Measurements from ENCODE around the gene TSPEAR.
"Not testable (repeated sequence)": the region's sequence is repeated elsewhere in the genome, so short reads cannot be mapped to it uniquely, and the experiment has no call there.

TSPEAR gene

DNA sequence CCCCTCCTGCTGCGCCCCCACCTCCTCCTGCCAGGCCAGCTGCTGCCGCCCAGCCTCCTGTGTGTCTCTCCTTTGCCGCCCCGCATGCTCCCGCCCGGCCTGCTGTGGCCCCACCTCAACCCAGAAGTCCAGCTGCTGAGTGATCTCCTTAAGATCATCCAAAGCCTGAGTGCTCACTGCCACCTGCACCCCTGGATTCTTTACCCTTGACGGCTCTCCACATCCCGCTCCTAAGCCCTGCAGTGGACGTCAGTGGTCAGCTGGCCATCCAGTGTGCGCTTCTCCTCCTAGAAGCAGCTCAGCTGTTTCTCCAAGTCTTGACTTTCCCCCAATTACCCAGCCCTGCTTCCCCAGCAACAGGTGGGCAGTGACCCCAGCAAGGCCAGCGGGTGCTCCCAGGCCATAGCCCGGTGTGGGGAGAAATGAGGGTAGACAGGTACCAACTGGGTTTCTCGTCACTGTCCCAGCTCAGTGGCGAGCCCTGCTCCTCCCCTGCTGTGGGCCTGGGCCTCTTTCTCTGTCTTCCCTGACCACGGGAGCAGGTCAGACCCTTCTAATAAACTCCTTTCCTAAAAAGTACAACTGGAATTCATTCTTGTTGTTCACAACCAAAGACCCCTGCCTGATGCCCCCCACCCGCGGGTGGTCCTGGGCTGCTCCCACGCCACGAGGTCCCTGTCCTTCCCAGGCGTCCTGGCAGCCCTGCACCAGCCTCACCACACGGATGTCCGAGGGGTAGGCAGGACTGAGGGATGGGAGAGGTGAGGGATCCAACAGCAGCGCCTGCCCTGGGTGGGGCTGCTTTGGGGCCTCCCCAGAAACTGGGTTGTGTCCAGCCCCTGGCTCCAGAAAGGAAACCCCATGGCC is 109.5 kb downstream of the TSPEAR start:
- no peak for DNase-seq

DNA sequence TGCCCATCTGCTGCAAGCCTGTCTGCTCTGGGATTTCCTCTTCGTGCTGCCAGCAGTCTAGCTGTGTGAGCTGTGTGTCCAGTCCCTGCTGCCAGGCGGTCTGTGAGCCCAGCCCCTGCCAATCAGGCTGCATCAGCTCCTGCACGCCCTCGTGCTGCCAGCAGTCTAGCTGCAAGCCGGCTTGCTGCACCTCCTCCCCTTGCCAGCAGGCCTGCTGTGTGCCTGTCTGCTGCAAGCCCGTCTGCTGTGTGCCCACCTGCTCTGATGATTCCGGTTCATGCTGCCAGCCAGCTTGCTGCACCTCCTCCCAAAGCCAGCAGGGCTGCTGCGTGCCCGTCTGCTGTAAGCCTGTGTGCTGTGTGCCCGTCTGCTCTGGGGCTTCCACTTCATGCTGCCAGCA is 110.3 kb downstream of the TSPEAR start:
- DNase-seq: not testable (repeated sequence)

DNA sequence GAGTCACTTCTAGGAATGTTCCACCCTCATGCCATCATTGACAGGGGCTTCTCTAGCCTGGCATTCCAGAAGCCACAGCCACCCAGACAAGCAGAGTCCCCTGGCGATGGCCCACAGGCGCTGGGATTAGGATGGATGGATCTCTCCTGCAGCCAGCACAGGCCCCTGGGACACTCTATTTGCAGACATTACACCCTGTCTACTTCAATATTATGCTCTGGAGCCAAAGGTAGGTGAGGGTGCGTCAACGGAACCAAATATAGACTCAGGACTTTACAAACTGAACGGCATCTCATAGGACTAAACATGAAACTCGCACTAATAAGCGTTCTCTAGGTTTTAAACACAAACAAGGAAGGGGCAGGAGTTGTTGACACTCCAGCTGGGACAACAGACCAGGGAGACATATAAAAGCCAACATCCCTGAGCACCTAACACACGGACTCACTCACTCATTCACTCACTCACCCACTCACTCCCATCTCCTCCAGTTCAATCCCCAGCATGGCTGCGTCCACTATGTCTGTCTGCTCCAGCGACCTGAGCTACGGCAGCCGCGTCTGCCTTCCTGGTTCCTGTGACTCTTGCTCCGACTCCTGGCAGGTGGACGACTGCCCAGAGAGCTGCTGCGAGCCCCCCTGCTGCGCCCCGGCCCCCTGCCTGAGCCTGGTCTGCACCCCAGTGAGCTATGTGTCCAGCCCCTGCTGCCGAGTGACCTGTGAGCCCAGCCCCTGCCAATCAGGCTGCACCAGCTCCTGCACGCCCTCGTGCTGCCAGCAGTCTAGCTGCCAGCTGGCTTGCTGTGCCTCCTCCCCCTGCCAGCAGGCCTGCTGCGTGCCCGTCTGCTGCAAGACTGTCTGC is 111.0 kb downstream of the TSPEAR start, which contains the start of gene KRTAP10-7:
Gene KRTAP10-7 (plus strand): TSS at position 480 of the 861 bp plus-strand sequence. CDS start 25 bp downstream, at position 505.
- DNase-seq: not testable (repeated sequence)

DNA sequence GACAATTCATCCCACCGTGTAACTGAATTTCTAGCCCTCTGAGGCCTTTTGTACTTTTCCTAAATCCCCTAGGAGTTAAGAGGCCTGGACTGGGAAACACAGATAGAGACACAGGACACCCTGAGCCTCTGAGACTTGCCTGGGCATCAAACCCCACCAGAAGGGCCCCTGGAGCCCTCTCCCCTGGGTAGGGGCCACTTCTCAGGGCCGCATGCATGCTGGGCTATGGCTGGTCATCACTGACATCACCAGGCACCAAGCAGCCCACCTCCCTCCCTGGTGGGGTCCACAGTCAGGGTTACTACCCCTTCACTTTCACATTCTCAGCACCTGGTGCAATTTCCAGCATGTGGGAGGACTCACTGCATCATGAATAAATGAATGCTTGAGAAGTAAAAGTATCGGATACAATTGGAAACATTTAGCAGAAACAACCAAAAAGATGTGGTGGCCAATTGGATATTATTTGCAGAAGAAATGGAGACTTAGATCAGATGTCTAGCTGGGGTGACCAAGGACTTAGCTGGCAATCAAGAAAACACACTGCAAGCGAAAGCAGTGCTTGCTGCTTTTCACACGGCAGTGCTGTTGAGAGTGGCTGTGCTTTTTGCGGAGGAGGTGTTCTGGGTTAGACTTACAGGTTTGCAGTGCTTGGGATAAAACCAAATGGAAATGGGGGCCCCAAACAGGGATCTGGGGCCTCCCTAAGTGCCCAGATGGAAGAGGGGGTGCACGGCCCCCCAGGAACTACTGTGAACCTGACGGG is 111.9 kb downstream of the TSPEAR start:
- DNase-seq: no peak

DNA sequence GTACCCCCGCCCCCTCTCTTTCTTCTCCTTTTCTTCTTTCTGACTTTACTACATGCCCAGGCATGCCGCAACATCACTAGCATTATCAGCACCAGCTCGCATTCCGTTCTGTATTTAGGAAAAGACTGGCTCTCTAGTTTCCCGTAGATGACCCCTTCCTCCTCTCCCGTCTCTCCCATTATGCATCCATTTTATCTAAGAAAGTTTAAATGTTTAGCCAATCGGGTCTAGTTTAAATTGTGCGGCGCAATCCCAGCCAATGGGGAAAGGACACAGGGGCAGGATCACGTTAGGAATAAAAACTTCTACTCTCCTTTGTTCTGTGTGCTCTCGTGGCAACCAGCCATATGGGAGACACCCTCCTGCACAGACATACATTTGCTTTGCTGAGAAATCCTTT is 113.3 kb downstream of the TSPEAR start:
- no peak for DNase-seq

DNA sequence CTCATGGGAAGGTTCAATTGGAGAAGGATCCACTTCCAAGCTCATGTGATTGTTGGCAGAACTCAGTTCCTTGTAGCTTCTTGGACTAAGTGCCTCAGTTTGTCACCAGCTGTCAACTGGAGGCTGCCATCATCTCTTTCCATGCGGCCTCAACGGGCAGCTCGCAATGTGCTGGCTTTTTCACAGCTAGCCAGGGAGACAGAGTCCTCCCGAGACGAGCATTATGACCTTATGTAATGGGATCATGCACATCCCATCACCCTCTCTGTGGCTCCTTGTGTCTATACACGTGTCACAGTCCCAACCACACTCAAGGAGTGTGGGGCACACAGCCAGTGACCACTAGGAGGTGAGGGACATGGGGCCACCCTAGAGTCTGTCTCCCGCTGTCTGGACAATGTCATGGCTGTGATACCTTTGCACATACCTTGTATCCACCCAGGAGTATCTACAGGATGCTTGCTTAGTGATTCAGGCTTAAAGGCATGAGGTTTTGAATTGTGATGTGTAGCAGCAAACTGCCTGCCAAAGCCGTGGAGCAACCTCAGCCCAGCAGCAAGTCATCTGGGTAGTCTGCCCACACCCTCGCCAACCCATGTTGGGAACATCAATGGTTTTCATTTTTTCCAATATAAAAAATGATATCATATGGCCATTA is 115.2 kb downstream of the TSPEAR start:
- no peak for DNase-seq

DNA sequence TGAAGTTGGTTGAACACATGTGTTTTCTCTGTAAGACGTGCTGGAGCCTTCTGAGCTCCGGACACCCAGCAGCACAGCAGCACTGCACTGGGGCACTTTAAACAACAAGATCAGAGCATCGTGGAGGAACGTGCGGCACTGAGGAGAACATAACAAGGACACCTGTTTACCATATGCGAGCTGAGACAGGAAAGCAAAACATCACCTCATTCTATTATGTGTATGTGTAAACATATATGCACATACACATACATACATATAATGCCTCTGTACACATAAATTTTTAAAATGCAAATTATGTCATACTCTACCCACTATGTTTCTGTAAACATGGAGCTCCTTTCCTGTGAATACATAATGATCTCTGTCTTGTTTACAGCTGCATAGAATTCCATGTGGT is 115.8 kb downstream of the TSPEAR start:
- DNase-seq: no peak

DNA sequence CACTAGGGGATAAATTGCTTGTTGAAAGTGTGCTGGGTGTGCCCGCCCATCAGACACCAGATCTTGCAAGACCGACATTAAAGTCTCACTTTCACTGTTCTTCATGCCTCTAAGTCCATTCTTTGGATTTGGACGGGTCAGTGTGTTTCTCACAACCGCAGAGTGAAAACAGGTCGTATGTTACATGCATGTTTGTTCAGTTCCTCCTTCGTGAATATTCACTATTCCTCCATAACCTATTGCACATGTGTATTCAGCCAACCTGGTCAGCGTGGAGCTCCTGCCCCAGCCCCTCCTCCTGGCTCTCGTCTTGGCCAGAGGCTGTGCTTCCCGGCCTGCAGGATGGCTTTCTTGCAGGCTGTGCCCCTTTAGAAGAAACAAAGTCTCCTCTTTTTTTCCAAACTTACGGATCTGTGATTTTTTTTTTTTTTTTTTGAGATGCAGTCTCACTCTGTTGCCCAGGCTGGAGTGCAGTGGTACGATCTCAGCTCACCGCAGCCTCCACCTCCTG is 116.9 kb downstream of the TSPEAR start:
- no peak for DNase-seq

DNA sequence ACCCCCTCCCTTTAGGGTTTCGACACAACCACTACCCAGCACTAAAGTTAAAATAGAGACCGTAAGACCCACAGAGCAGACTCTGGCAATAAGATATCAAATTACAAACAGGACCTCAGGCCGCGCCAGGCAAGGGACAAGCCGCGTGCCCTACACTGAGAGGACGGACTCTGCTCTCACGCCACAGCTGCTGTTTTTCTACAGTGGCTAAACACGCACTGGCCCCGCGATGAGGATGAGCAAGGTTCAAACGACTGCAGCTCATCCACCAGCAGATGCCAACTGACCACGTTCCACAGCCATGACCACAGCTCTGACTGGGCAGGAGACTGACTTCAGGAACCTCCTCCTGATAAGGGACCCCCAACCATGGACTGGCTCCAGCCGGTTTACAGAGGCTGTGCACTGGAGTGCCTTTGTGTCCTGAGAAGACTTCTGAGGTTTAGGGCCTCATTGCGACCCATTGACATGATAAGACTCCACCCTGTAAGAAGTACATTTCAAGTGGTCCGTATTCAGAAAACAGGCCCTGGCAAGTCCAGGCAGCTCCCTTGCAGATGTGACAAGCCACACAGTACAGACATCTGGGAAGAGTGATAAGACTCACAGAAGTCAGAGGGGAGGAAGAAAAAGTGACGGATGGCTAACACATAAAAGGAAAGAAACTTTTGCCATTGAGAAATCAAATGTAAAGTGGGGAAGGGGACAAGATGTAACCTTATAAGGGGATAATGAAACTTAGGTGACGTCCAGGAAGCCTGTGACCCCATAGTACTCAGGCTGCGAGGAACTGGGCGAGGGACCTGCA is 117.6 kb downstream of the TSPEAR start:
- no peak for DNase-seq

DNA sequence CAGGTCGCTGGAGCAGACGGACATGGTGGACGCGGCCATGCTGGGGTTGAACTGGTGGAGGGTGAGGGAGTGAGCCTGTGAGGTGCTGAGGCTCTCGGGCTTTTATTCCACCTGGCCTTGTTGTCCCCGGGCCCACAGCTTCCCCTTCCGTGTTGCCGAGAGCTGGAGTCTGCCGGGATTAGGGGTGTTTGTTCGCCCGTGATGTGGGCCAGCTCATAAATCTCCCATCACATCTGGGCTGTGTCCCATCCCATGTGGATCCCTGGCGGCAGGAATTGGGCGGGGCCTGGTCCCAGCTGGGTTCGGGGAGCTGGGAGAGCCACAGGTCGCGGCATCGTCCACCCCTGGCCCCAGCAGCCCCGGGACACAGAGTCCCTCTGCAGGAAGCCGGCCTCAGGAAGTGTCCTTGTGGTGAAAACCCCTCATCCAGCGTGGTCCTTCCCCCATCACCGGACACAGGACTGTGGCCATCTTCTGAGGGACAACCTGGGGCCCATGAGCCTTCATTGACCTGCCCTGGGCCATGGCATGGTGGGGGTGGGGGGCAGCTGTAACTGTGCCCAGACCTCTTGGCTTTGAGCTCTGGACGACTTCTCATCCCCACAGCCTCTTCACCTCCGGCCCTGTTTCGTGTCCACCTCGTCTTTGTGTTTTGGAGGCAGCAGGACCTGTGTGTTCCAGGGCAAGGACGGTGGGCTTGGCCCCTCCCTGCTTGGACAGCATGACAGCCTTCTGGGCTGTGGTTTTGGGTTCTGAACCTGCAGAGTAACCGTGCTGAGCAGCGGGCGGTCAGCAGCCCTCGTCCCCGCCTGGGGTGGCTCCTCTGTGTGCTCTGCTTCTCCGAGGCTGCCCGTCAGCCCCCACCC is 118.7 kb downstream of the TSPEAR start, which contains the start of gene KRTAP10-6:
Gene KRTAP10-6 (minus strand): TSS at position 60 of the 866 bp plus-strand sequence. CDS start 21 bp downstream, at position 39.
- no peak for DNase-seq

DNA sequence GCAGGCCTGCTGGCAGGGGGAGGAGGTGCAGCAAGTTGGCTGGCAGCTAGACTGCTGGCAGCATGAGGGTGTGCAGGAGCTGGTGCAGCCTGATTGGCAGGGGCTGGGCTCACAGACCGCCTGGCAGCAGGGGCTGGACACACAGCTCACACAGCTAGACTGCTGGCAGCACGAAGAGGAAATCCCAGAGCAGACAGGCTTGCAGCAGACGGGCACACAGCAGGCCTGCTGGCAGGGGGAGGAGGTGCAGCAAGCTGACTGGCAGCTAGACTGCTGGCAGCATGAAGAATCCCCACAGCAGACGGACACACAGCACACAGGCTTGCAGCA is 119.6 kb downstream of the TSPEAR start:
- not testable (repeated sequence) for DNase-seq

DNA sequence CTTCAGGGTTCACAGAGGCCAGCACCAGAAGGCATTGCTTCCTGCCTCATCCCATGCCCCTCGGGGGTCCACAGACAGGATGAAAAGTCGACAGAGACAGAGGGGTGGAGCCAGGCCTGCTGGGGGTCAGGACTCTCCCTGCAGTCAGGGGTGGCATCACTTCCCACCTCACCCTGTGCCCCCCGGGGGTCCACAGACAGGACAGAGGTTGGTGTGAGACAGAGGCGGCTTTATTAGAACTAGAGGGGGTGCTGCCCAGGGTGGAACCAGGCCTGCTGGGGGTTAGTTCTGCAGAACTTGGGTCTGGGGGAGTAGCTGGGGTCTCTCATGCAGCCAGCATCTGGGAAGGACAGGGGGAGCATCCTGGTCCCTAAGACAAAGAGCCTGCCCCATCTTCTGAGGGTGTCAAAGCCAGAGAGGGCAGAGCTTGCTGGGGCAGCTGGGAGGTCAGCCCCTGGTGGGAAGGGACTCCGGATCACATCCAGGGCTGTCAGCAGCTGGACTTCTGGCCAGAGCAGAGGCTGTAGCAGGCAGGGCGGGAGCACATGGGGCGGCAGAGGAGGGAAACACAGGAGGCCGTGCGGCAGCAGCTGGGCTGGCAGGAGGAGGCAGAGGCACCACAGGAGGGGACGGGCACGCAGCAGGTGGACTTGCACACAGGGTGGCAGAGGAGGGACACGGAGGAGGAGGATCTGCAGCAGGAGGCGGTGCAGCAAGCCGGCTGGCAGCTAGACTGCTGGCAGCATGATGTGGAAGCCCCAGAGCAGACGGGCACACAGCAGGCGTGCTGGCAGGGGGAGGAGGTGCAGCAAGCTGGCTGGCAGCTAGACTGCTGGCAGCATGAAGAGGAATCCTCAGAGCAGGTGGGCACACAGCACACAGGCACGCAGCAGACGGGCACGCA is 120.2 kb downstream of the TSPEAR start:
- DNase-seq: not testable (repeated sequence)

DNA sequence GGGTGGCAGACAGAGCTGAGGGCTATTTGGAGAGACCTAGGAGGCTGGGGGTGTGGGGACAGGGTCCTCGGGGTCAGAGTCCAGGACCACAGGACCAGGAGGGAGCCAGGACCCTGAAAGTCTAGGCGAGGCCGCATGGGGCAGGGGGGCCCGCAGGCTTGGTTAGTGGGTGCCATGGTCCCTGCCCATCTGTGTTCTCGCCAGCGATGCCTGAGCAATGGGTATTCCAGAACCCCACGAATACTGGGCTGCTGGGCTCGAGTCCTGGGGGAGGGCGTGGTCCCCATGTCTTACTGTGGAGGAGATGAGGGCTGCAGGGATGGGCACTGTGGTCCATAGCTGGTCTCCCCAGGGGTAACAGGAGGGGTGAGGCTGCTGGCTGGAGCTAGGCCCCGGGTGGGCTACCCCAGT is 121.1 kb downstream of the TSPEAR start:
- no peak for DNase-seq

DNA sequence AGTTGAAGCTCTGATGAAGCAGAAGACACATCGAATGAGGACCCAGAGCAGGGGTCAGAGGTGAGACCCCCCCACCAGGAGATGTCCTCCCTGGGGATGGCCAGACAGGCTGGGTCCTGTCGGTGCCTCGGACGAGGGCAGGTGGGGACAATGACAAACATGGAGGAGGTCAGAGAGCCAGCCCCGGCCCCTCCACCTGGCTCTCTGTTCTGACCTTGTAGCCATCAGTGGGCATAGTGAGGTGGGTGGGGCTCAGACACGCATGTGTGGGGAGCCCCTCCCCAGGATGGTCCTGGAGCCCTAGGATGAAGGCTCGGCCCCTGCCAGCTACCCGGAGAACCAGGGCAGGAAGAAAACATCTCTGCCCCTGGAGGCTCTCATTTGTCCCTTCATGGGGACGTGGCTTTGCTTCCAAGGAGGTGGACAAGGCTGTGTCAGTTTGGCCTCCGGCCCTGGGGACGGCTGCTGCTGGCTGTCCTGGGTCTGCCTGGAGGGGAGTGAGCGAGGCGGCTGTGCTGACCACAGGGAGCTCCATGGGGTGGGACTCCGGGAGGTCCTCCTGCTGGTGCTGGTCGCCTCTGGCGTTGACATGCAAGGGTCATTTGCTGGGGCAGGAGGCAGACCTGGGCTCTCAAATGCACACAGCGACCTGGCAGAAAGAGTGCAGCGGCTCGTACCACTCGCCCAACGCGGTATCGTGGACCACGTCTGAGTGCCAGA is 121.6 kb downstream of the TSPEAR start:
- DNase-seq: no peak

DNA sequence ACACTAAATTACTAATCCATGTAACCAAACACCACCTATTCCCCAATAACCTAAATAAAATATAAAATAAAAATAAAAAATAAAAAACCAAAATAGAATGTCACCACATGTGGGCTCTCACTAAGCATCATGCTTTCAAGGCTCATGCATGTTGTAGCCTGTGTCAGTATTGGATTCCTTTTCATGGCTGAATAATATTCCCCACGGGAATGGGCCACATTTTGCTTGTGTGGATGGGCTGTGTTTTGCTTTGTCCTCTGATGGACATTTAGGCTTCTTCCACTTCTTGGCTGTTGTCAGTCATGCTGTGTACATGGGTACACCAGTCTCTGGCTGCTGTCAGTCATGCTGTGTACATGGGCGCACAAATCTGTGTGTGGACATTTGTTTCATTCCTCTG is 122.3 kb downstream of the TSPEAR start:
- no peak for DNase-seq

DNA sequence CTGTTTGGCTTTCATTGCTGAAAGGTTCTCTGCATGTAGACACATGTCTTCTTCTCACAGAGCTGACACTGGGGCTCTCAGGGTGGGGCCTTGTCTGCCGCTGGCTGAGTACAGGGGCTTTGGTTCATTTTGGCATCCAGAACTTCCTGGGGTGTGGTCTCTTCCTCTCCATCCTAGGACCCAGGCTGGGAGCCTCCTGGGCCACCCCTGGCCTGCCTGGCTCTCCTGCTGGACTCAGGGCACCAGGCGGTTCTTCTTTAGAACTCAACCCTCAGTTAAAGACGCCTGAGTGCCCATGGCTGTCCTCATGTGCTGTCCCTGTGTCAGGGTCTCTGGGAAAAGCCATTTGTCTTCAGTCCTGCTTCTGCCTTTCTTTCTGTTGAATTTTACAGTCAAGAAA is 125.5 kb downstream of the TSPEAR start:
- no peak for DNase-seq

DNA sequence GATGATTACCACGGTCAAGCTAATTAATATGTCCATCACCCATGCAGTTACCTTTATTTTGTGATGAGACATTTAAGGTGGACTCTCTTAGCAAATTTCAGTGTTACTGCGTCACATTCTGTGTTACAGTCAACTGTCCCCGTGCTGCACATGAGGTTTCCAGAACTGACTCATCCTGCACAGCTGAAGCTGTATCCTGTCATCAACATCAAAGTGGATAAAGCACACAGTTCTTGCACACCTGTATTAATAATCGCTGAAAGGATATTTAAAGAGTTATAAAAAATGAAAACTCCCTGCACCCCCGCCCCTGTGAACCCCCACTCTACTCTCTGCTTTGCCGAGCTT is 127.6 kb downstream of the TSPEAR start:
- DNase-seq: no peak

DNA sequence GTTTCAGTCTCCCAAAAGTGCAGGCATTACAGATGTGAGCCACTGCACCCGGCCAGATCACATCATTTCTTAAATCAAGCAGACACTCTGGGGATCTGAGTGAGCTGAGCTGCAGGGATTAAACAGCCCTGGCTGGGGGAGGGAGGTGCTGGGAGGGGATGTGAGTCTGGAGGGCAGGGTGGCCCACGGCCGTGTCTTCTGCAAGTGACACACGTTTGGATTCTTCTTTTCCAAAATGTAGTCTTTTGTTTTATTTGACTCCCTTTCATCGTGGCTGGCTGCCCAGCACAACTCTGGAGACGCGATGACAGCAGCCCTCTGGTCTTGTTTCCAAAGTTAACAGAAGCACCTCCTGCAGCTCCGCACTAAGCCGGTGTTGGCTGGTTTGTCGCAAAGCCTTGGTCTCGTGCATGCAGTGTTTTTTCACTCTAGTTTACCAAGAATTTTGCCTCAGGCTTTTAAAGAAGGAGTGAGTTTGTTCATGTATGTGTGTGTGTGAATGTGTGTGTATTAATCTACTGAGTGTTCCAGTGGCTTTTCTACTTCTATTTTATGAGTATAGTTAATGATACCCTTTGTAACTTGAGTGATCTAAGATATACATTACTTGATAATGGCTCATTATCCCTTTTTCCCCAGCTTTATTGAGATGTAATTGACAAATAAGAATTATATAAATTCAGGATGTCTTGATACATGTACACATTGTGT is 128.1 kb downstream of the TSPEAR start:
- DNase-seq: no peak

Data from inflammatory macrophage (primary cell).